Measurements from ENCODE around the gene PRDM1.
A peak's percentile ranks its signal among the peaks of the same experiment; 100 is the strongest.

The PRDM1 gene

DNA sequence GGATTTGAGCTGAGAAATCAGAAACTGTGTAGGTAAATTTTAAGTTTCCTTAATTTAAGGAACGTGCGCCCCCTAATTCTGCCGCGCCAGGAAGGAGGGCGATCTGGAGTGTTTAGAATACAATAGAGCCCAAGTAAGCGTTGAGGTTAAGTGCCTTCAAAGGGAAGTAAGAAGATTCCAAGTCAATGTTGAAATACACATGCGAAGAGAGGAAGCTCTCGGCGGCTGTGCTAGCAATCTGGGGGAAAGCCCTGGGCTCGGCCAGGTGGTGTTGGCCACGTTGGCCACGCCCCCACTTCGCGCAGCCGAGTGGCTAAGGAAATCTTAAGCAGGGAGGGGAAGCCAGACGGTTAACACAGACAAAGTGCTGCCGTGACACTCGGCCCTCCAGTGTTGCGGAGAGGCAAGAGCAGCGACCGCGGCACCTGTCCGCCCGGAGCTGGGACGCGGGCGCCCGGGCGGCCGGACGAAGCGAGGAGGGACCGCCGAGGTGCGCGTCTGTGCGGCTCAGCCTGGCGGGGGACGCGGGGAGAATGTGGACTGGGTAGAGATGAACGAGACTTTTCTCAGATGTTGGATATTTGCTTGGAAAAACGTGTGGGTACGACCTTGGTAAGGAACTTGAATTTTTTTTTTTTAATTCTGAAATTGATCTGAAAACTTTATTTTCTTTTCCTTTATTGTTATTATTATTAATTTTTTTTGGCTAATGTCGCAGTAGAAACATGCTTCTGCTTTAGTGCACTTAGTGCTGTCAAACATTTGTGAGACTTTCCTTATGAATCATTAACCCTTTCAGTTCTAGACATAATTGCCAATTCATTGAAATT is at the start of gene PRDM1:
Gene PRDM1 (plus strand): TSS at position 353 of the 830 bp plus-strand sequence. CDS start 218 bp downstream, at position 571.
- DNase-seq = peak; percentile 75

DNA sequence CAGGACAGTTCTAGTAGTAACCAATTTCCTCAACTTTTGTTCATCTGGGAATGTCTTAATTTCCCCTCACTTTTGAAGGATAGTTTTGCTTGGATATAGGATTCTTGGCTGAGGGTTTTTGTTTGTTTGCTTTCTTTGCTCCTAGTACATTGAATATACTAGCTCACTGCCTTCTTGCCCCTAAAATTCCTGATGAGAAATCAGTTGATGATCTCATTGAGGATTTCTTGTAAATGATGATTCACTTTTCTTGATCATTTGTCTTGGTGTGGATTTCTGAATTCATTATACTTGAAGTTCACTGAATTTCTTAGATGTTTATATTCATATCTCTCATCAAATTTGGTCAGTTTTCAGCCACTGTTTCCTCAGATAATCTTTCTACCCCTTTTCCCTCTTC is 49.1 kb upstream of the PRDM1 start:
- no peak for DNase-seq

DNA sequence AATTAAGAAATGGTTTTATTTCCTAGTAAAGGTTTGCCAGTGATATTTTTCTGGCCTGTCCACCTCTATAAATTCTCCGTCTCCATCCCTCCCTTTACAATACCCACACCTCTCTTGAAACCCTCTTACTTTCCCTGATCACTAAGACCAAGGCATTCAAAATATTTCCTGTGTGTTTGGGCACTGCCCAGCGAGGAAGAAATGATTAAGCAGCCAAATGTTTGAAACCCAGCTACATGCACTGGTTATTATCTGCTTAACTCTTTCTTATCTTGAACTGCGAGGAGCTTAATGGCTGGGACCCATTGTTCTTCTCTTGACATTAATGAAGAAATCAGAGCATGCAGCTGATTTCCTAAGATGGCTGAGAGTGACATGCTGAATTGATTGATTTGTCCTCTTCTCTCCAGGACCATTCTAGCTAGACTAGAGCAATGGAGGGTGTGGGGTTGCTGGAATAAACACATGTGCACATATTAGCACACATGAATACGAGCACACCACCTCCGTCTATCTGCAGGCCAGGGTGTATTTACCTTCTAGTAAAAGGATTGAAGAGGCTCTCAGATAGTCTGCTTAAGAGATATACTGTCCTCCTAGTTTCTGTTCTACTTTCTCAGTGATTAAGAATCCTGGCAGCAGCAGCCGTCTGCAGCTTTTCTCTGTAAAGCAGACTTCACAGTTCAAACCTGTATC is 46.1 kb upstream of the PRDM1 start:
- DNase-seq = no peak

DNA sequence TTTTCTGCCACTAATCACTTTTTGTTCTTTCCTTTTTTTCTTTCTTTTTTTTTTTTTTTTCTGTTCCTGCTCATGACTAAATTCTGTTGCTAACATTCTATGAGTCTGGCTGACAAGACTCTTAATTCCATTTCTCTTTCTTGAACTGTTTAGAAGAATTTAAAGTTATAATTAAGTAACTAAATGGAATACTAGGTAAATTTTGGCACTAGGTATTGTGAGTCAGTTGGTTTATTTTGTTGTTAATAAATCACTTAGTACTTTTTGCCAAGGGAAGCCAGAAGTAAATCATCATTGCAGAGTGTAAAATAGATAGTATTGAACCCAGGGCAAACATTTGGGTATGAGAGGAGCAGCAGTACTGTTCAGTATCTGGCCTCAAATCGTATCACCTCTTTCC is 42.0 kb upstream of the PRDM1 start:
- no peak for DNase-seq

DNA sequence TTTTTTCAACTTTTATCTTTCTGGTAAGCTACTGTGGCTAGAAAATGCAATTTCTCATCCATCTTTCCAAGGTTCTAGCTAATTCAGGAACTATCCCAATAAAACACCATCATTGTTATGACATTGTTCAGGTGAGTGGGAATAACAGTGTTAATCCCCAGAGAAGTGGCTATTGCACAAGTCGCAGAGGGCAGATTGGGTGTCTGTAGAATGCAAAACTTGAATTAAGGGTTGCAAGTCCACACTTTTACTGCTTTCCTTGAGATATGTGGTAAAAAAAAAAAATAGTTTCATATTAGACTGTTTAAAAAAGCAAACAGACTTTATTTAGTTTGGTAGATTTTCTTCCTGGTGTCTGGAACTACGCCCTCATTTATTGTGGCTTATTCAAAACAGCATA is 41.1 kb upstream of the PRDM1 start:
- no peak for DNase-seq

DNA sequence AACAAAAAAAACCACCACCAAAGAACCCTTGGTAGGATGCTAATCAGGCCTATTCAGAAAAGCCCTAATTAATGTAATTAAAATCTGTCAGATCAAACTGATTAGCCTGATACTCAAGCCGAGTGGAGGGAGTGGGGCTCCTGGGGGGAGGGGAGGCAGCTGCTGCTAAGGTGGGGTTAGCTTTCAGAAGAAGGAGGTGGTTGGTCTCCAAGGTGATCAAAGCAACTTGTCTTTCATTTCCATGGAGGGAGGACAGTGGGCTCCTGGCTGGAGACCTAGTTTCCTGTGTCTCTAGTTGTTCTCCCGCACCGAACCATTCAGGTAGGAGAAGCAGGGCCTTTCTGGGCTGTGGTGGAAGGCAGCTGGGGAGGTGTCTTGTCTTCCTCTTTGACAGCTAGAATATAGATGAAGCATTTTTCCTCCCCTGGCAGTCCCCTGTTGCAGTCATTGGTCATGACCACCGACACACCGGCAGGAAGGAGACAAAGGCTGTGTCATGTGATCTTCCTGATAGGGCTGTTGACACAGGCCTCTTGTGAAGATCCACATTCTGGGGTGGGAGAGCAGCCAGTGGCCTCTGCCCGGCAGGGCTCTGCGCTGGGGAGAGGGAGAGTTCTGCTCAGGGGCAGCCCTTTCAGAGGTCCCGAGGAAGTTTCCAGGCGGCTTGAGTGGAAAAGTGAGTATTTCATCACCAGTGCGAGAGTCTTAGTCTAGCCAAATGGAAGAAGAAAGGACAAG is 39.9 kb upstream of the PRDM1 start:
- no peak for DNase-seq

DNA sequence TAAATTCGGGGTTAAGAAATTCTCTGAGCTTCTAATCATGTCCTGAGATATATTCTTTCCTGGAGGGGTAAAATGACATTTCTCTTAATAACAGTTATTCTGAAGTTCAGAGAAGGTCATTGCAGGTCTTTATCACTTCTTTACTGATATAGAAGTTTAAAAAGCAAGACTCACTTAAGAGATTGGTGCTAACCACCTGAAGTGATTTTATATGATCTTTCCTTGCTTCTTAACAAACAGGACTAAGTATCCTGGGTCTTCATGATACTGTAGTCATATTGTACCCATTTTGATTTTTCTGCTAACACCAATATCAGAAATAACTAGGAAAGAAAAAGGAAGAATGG is 39.3 kb upstream of the PRDM1 start:
- no peak for DNase-seq

DNA sequence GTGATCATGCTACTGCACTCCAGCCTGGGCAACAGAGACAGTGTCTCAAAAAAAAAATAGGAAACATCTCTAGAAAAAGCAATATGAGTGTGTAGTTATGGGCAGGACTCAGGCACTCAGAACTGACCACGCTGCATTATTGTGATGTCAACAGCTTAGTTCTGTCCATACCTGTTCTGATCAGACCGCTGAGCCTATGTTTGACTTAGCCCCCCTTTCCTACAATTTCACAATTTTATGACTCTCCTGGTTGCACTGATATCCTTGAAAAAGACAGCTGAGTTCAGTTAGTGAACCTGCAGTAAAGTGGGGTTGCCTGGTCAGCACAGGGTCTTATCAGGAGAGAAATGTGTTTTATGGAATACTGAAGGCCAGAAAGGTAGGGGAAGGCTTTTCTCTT is 37.8 kb upstream of the PRDM1 start:
- no peak for DNase-seq

DNA sequence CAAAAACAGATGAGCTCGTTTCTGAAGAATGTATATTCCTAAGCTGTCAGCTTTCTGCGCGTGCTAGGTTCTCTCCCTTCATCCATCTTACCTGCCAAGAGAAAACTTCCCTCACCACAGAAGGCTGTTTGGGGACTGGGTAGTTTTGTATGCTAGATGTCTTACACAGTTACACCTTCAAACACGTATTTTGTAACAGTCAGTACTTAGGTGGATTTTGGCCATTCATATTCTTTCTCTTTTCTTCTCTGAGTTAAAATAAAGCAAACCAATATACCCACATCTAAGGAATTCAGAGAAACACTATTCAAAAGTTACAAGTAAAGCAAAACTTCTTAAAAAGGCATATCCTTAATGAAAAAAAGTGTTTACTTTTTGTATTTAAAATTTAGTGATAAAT is 35.6 kb upstream of the PRDM1 start:
- DNase-seq = no peak

DNA sequence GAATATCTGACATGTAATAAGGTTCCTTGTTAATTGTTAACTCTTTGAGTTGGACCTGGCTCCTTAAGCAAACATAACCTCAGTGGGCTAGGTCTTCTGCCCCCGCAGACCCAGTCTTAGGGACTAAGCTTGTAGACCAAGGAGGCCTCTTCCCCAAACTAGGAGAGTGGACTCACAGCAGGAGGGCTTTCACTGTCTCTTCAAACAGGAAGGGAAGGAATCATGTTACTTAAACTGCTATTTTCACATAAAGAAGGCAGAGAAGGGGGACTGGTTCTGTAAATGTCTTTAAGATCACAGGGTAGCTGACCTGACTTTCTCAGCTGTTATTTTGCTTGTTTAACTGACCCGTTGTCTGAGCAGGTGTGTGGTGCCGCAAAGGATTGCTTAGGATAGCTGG is 34.9 kb upstream of the PRDM1 start:
- no peak for DNase-seq

DNA sequence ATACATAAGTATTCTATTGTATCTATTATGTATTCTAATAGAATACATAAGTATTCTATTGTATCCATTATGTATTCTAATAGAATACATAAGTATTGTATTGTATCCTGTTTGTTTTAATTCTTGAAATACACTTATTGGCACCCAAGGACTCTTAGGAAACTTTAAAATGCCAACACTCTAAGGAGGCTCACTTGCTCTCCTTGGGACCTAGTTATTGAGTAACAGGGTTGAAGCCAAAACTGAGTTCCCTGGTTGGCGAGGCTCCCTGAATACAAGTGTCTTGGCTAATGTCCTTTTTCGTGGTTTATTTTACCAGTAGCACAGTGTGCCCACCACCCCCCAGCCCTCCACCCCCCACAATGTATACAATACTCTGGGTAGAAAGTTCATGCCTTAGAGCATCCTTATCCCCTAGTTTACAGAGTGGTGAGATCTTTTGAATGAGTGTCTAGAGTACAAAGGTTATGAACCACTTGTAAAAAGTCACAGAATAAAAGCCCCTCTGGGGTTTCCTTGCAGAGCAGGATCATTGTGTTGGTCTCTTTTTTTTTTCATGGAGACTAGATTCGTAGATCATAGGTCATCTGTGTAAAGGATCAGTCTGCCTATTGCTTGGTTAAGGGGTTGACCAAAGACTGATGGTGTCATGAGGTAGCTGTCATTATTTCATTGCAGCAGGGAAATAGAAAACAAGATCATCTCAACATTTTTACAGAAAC is 32.5 kb upstream of the PRDM1 start:
- no peak for DNase-seq

DNA sequence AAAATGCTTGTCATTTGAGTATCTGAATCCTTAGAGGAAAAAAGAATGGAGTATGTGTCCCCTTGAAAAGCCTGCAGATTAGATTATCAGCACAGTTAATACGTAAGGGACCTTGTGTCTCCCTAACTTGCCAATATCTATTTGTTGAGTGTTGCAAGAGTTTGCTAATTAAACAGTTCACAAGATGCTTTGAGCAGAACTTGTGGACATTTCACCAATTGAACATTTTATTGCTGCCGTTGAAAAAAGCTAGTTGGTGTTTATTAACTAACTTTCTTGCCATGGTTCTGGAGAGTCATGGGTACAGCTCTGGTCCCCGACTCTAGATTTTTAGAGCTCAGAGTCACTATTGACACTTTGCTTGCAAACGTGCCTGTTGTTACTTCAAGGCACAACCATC is 30.6 kb upstream of the PRDM1 start:
- no peak for DNase-seq

DNA sequence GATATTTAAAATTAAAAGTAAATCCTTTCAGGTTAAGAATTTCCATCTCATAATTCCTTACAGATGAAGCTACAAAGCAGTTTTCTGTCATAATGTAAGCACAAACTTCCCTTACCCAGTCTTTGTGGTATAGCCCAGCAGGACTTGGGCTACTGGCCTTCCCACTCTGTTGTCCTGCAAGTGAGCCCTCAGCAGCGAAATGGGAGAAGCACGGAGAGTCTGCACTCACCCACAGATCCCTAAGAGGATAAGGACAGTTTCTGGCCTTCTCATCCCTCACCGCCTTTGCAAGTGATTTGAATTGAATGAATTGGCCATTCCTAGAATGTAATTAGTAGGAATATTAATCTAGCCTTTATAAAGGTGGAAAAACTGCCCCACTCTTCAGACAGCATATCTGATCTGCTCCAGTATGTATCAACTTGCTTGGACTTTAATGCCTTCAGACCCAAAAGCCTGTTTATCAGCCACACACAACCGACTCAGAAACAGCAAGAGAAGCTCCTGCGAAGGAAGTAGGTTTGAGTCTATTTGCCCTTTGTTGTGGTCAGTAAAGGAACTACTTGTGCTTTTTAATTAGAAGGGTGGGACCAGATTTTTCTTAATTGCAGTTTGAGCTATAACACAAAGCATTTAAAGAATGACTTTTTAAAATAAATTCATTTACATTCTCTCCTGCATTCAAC is 29.9 kb upstream of the PRDM1 start:
- DNase-seq = no peak

DNA sequence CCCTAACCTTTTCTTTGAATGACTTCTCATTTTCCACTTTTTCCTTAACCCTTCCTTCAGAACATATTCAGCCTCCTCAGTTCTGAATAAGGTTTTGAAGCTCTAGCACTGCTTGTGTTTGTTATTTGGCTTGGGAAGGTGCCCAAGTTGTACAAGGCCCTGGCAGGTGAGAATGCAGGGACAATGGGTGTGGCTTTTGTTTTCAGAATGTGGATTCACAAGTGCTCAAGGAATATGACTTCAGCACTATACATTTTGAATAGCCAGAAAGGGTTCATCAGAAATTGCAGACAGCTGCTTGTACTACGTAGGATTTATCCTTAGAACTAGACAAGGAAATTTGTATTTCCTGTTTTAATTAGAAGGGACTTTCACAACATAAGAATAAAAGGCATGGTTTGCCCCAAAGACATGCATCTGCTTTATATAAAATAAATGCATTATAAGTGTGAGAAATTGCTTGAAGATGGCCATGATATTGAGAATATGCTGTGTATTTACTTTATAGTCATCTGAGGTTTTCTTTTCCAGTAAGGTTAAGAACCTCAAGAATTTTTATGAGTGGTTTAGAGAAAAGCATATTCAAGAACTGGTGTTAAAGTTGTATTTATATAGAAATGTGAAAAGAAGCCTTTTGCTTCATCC is 29.3 kb upstream of the PRDM1 start:
- no peak for DNase-seq

DNA sequence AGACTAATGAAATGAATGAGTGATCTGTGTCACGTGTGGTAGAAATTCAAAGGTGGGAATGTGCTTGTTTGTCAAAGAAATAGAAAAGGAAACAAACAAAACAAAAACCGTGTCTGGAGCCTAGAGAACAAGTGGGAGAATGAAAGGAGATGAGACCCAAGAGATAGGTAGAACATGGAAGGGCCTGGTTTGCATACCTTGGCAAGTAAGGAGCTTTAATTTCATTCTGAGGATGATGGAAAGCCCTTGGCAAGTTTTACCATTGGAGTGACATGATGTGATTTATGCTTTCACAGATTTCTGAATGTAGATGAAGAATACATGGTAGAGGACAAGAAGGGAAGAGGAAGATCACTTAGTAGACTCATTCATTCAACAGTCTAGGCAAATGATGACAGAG is 26.8 kb upstream of the PRDM1 start:
- DNase-seq = no peak

DNA sequence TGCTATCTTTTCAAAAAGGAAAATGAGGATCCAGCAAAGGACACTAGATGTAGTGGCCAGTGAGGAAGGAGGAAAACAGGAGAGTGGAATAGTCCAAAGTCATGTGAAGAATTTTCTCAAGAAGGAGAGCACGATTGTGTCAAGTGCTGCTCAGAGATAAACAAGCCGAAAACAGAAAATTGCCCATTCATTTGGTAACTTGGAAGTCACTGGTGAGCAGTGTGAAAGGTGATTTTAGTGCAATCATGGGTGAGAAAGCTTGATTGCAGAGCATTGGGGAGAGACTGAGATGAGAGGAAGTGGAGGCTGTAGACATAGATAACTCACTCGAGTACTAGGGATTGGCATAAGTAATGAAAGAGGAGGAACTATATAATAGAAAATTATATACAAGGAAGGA is 26.0 kb upstream of the PRDM1 start:
- no peak for DNase-seq

DNA sequence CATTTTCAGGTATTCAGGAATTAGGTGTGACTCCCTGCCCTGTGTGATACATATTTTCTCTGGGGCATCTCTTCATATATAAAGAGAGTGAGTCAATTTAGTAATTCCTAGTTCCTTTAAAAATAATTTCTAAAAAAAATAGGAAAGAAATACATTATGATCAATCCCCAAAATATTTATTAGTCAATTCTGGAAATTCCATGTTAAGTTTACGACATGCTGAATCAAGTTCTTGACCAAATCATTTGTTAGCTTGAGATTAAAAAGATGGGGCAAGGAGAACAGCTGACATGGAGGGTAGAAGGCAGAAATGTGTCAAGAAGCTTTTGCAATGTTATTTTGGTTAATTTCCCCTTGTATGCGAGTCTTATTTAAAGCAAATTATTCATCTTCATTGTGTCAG is 22.7 kb upstream of the PRDM1 start:
- no peak for DNase-seq

DNA sequence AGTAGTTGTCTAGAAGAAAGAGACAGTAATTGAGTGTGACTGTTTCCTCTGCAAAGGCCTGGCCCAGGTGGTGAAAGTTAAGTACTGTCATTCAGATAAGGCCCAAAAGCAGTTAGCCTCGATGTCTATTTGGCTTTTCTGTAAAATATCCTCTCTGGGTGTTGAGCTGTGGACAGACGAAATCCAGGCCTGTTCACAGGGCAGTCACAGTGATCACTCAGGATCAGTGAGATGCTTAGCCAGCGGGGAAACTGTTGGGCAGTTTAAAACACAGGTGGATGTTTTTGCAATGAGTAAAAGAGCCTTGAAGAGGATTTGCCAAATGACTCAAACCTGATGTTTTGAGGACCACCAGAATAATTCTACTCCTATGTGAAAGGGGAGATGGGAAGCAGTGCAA is 22.0 kb upstream of the PRDM1 start:
- DNase-seq = no peak

DNA sequence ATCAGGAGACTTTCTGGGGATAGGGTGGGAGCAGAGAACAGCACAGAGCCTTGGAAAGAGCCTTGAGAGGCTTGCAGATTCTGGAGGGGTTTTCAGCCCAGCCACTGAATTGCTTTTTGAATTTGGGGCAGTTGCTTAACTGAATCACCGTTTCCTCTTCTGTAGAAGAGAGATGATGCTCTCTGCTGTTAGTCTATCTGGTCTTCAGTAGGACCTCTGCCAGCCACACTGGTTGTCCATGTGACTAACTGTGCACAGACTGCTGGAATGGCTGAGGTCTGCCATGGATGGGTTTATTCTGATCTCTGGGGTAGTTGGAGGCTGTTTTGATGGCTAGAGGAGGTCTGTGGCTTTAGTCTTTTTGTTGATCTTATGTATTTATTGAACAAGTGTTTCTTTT is 21.4 kb upstream of the PRDM1 start:
- DNase-seq = no peak

DNA sequence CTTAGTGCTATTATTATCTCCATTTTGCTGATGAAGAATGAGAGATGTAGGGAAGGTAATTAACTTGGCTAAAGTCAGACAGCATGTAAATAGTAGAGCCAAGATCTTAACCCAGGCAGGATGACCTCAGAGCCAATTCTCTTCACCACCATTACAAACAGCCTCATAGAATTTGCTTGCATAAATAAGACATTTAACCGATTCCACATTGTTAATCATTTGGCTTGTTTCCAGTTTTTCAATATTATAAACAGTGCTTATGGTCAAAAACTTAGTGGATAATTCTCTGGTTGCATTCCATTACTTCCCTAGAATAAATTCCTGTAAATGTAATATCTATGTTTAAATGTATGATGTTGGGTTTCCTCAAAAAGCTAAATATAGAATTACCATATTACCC is 19.1 kb upstream of the PRDM1 start:
- no peak for DNase-seq

DNA sequence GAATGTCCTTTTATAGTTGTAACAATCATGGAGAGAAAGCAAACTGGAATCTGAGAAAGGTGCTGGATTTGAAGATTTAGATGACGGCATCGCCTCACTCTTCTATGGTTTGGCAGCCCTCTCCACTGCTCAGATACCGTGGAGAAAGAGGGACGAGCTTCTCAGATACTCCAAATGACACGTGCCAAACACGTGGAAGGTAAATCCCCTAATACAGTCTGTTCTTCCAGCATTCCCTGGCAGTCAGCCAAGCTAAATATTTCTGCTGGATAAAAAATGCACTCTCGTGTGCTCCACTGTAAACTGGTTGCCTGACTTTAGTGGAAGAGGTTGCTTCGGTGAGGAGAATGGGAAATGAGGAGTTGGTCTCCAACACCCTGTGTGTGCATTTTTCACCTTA is 16.7 kb upstream of the PRDM1 start:
- no peak for DNase-seq

DNA sequence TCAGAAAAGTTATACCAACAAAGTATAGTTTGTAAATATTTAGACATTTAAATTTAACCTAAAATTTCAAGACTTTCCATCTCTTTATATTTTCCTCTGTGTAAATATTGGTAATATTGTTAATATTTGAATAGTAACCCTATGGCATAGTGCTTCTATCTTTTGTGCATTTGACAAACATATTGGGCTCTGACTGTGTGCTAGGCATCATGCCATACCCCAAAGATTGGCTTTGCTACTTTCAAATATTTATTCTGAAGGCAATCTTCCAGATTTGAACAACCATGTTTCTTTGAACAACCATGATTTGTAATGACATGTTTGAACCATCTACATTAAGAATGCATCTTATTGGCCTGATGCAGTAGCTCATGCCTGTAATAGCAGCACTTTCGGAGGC is 15.5 kb upstream of the PRDM1 start:
- DNase-seq = no peak
